Panc1 (cell line): ENCODE data around the gene PKN3. TPM values are rescaled to one million over a fixed set of nuclear protein-coding genes. Genes with fewer than 3 reads are reported as not detected.

Experiments used
- ATAC-seq: fragments of 200-7000 bp; cut with Tn5 transposase; 2 replicates; pipeline ENCODE4 v1.9.1; 2020; ENCODE audit warnings: mild to moderate bottlenecking, moderate library complexity
- BruUV-seq: library from RNA; stranded (reverse); fragments of 400-500 nt; replicated peaks from 2 replicates; lab custom pipeline; 2021; lab: Mats Ljungman, UMichigan
- CTCF ChIA-PET: fragments of 300-600 bp; sonication (Branson Sonifier 250); formaldehyde crosslinking; loops from one replicate; lab custom pipeline; 2022; ENCODE audit warnings: antibody characterized with exemption; lab: Charles Lee
- POLR2A ChIA-PET: fragments of 300-600 bp; sonication (Branson Sonifier 250); formaldehyde crosslinking; loops from one replicate; lab custom pipeline; 2022; ENCODE audit warnings: antibody characterized with exemption; lab: Charles Lee
- DNase-seq: peaks from one replicate; pipeline ENCODE4 v3.0.0-alpha.2; 2010; ENCODE audit warnings: low read depth, low spot score
- H3K27ac ChIP-seq: 2 replicates; pipeline ENCODE4 v1.5.1; 2011; ENCODE audit warnings: mild to moderate bottlenecking, low read length, inconsistent platforms
- H3K27me3 ChIP-seq: fragments of 200-500 bp; sonication (Bioruptor generic); 2 replicates; pipeline ENCODE4 v1.6.0; 2014; ENCODE audit warnings: low read length, inconsistent platforms; ENCODE audit not compliant: control insufficient read depth, insufficient read depth
- H3K36me3 ChIP-seq: fragments of 200-500 bp; sonication (Bioruptor generic); 2 replicates; pipeline ENCODE4 v1.5.1; 2014; ENCODE audit warnings: inconsistent platforms, mild to moderate bottlenecking, low read length, moderate library complexity; ENCODE audit not compliant: control insufficient read depth, insufficient read depth
- H3K4me1 ChIP-seq: 2 replicates; pipeline ENCODE4 v1.5.1; 2011; ENCODE audit warnings: inconsistent platforms, mild to moderate bottlenecking, low read length, moderate library complexity; ENCODE audit not compliant: control insufficient read depth, insufficient read depth
- H3K4me3 ChIP-seq, 2 experiments: 2 replicates each; pipeline ENCODE4 v1.5.1; 2011 to 2012; ENCODE audit warnings: low read depth in 2 of 2, low read length in 2 of 2, mild to moderate bottlenecking in 2 of 2, inconsistent platforms in 1 of 2, moderate library complexity in 1 of 2
- H3K9me3 ChIP-seq: fragments of 200-500 bp; sonication (Bioruptor generic); 2 replicates; pipeline ENCODE4 v1.5.1; 2014; ENCODE audit warnings: low read depth, mild to moderate bottlenecking, inconsistent platforms, low read length, moderate library complexity; ENCODE audit not compliant: control insufficient read depth, insufficient read depth
- POLR2AphosphoS5 ChIP-seq: IDR thresholded peaks from 2 replicates; pipeline ENCODE4 v1.6.1; 2012; ENCODE audit warnings: mild to moderate bottlenecking, low read depth, low read length, moderate library complexity
- SIN3A ChIP-seq: IDR thresholded peaks from 2 replicates; pipeline ENCODE4 v1.6.1; 2012; ENCODE audit warnings: low read depth, mild to moderate bottlenecking, low read length, moderate library complexity, borderline replicate concordance; ENCODE audit not compliant: insufficient read depth
- TCF7L2 ChIP-seq: IDR thresholded peaks from 2 replicates; pipeline ENCODE4 v1.6.1; 2011; ENCODE audit warnings: mild to moderate bottlenecking, low read depth, low read length, inconsistent platforms
- in situ Hi-C: cut with HindIII; loops from 2 replicates; pipeline ENCODE4 v1.10.0; 2016; ENCODE audit warnings: low sequenced_read_pairs, low pct_unique_long_range_greater_than_20kb
- intact Hi-C: fragments of 100-400 bp; cut with micrococcal nuclease; formaldehyde crosslinking; loops from one replicate; pipeline ENCODE4 v1.10.0; 2022; ENCODE audit not compliant: unreplicated experiment
- total RNA-seq: library from RNA; stranded (reverse); gene quantifications from one replicate; pipeline ENCODE4 v1.2.1, GENCODE V29; 2021; ENCODE audit not compliant: unreplicated experiment
- TF ChIP-seq, protein P1 (sequence below): fragments of 450-650 bp; IDR thresholded peaks from 2 replicates; pipeline ENCODE4 v1.5.1; 2017; ENCODE audit warnings: mild to moderate bottlenecking
- TF ChIP-seq, protein P2 (sequence below), 2 experiments: IDR thresholded peaks; 2 replicates each; pipeline ENCODE4 v1.6.1; 2011 to 2012; ENCODE audit warnings: low read depth in 2 of 2, control low read depth in 1 of 2, low read length in 1 of 2, mild to moderate bottlenecking in 1 of 2, moderate library complexity in 1 of 2; ENCODE audit not compliant: insufficient read depth in 1 of 2

Gene PKN3
- total RNA-seq, 1 experiment from 2014 or later: 19.9 TPM

GRCh38 chr9:128704356-128704670 is 2.0 kb downstream of the PKN3 start:
- TF ChIP-seq, protein P1, sequence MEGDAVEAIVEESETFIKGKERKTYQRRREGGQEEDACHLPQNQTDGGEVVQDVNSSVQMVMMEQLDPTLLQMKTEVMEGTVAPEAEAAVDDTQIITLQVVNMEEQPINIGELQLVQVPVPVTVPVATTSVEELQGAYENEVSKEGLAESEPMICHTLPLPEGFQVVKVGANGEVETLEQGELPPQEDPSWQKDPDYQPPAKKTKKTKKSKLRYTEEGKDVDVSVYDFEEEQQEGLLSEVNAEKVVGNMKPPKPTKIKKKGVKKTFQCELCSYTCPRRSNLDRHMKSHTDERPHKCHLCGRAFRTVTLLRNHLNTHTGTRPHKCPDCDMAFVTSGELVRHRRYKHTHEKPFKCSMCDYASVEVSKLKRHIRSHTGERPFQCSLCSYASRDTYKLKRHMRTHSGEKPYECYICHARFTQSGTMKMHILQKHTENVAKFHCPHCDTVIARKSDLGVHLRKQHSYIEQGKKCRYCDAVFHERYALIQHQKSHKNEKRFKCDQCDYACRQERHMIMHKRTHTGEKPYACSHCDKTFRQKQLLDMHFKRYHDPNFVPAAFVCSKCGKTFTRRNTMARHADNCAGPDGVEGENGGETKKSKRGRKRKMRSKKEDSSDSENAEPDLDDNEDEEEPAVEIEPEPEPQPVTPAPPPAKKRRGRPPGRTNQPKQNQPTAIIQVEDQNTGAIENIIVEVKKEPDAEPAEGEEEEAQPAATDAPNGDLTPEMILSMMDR: no peak
- TF ChIP-seq SIN3A (no peak), POLR2AphosphoS5 (no peak), TCF7L2 (no peak)
- TF ChIP-seq, protein P2, sequence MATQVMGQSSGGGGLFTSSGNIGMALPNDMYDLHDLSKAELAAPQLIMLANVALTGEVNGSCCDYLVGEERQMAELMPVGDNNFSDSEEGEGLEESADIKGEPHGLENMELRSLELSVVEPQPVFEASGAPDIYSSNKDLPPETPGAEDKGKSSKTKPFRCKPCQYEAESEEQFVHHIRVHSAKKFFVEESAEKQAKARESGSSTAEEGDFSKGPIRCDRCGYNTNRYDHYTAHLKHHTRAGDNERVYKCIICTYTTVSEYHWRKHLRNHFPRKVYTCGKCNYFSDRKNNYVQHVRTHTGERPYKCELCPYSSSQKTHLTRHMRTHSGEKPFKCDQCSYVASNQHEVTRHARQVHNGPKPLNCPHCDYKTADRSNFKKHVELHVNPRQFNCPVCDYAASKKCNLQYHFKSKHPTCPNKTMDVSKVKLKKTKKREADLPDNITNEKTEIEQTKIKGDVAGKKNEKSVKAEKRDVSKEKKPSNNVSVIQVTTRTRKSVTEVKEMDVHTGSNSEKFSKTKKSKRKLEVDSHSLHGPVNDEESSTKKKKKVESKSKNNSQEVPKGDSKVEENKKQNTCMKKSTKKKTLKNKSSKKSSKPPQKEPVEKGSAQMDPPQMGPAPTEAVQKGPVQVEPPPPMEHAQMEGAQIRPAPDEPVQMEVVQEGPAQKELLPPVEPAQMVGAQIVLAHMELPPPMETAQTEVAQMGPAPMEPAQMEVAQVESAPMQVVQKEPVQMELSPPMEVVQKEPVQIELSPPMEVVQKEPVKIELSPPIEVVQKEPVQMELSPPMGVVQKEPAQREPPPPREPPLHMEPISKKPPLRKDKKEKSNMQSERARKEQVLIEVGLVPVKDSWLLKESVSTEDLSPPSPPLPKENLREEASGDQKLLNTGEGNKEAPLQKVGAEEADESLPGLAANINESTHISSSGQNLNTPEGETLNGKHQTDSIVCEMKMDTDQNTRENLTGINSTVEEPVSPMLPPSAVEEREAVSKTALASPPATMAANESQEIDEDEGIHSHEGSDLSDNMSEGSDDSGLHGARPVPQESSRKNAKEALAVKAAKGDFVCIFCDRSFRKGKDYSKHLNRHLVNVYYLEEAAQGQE (IDR thresholded peaks at IDR 0.05; ENCODE audit: insufficient read depth in 1 of 2, low read depth in 2 of 2, low read length in 1 of 2): no peak
- H3K27me3 ChIP-seq: no peaks in the 10 kb centered on the region
- H3K9me3 ChIP-seq: no peaks in the 10 kb centered on the region
- BruUV-seq: no TSS peak
- H3K4me3 ChIP-seq: no peak overlapping the region
- in situ Hi-C loops: no loop called here
- DNase-seq: no peak
- no peak for ATAC-seq
- no peak overlapping the region; the same call in 1 of the 2 replicates for H3K27ac ChIP-seq
- intact Hi-C loops: no loop called here
- H3K36me3 ChIP-seq: no peaks in the 10 kb centered on the region; the same call in 1 of the 2 replicates
- H3K4me1 ChIP-seq: peaks cover 3% of the 10 kb centered on the region; the same call in 1 of the 2 replicates
- ChIA-PET CTCF (no interaction called here), POLR2A (no interaction called here)

GRCh38 chr9:128705051-128705965 is 3.0 kb downstream of the PKN3 start:
- ChIA-PET CTCF (interaction anchor here (0.5 to 0.7 kb wide), 4 partner anchors 13 to 70 kb away, joined by 3 to 11 read pairs (median 4); no protein-coding TSS in a partner anchor), POLR2A (no interaction called here)
- H3K27ac ChIP-seq: no peak overlapping the region
- TF ChIP-seq POLR2AphosphoS5 (no peak), TCF7L2 (no peak), SIN3A (no peak)
- TF ChIP-seq, protein P2 (IDR thresholded peaks at IDR 0.05; ENCODE audit: insufficient read depth in 1 of 2, low read depth in 2 of 2, low read length in 1 of 2): no peak
- TF ChIP-seq, protein P1: no peak
- peaks cover 3% of the 10 kb centered on the region; the same call in 1 of the 2 replicates for H3K4me1 ChIP-seq
- no peak overlapping the region for H3K4me3 ChIP-seq
- no peaks in the 10 kb centered on the region; the same call in 1 of the 2 replicates for H3K36me3 ChIP-seq
- DNase-seq (no peak), ATAC-seq (no peak)
- in situ Hi-C loops (no loop called here), intact Hi-C loops (no loop called here)
- BruUV-seq: no TSS peak
- H3K9me3 ChIP-seq: no peaks in the 10 kb centered on the region
- no peaks in the 10 kb centered on the region for H3K27me3 ChIP-seq
